HCT116 (cell line): ENCODE data around the gene HMGB1. TPM values are rescaled to one million over a fixed set of nuclear protein-coding genes. Genes with fewer than 3 reads are reported as not detected.

Source experiments
- ATAC-seq: fragments of 200-7000 bp; cut with Tn5 transposase; 2 replicates; pipeline ENCODE4 v1.9.1; 2020; ENCODE audit warnings: mild to moderate bottlenecking, moderate library complexity
- BruUV-seq: library from RNA; stranded (reverse); fragments of 400-500 nt; replicated peaks from 2 replicates; lab custom pipeline; 2021; lab: Mats Ljungman, UMichigan
- CTCF ChIA-PET: fragments of 300-600 bp; sonication (Branson Sonifier 250); formaldehyde crosslinking; loops from one replicate; lab custom pipeline; 2021; ENCODE audit warnings: antibody characterized with exemption; lab: Charles Lee
- POLR2A ChIA-PET: fragments of 300-600, 350-600 bp; sonication (Branson Sonifier 250); formaldehyde crosslinking; loops from one replicate; lab custom pipeline; 2021; ENCODE audit warnings: antibody characterized with exemption; lab: Charles Lee
- RAD21 ChIA-PET, 2 experiments: fragments of 300-600 bp; sonication (Branson Sonifier 250); formaldehyde crosslinking; loops; one replicate each; lab custom pipeline; 2023; ENCODE audit warnings: low total read pairs in 2 of 2; ENCODE audit not compliant: uncharacterized antibody in 2 of 2, unreplicated experiment in 2 of 2, low non-redundant PET in 1 of 2; lab: Charles Lee
- DNase-seq: peaks from one replicate; pipeline ENCODE4 v3.0.0-alpha.2; 2010; ENCODE audit warnings: low read depth, low spot score
- H2AFZ ChIP-seq: fragments of 200-600 bp; shearing (Covaris generic), sonication (generic); 2 replicates; pipeline ENCODE4 v1.6.1; 2017; ENCODE audit warnings: low read depth, mixed run types, mixed read lengths, antibody characterized with exemption, low read length; ENCODE audit not compliant: poor library complexity, severe bottlenecking
- H3K27ac ChIP-seq: 2 replicates; pipeline ENCODE4 v1.5.1; 2012; ENCODE audit warnings: low read depth, low read length
- H3K27me3 ChIP-seq: fragments of 200-600 bp; sonication (generic); 2 replicates; pipeline ENCODE4 v1.6.1; 2016; ENCODE audit warnings: mixed run types, low read length, mixed read lengths; ENCODE audit not compliant: insufficient read depth
- H3K36me3 ChIP-seq, 2 experiments: fragments of 200-500 bp in 1 of 2; fragments of 200-600 bp in 1 of 2; sonication (Bioruptor generic) in 1 of 2; sonication (generic) in 1 of 2; 2 replicates each; pipeline versions ENCODE4 v1.5.1 to v1.6.1; 2014 to 2016; ENCODE audit warnings: low read length in 2 of 2, inconsistent platforms in 1 of 2, mixed read lengths in 1 of 2, mixed run types in 1 of 2; ENCODE audit not compliant: insufficient read depth in 2 of 2, control insufficient read depth in 1 of 2
- H3K4me1 ChIP-seq, 2 experiments: fragments of 200-600 bp in 1 of 2; sonication (generic) in 1 of 2; 2 replicates each; pipeline versions ENCODE4 v1.5.1 to v1.6.1; 2012 to 2017; ENCODE audit warnings: low read length in 2 of 2, inconsistent platforms in 1 of 2, mild to moderate bottlenecking in 1 of 2, mixed read lengths in 1 of 2, mixed run types in 1 of 2, moderate library complexity in 1 of 2; ENCODE audit not compliant: insufficient read depth in 2 of 2, control insufficient read depth in 1 of 2
- H3K4me2 ChIP-seq: fragments of 200-600 bp; sonication (generic); 2 replicates; pipeline ENCODE4 v1.6.1; 2017; ENCODE audit warnings: mixed run types, low read length, mixed read lengths
- H3K4me3 ChIP-seq, 2 experiments: fragments of 200-600 bp in 1 of 2; sonication (generic) in 1 of 2; replicated peaks in 1 of 2; 2 replicates each; pipeline ENCODE4 v1.5.1; 2011 to 2016; ENCODE audit warnings: low read length in 2 of 2, control low read depth in 1 of 2, low read depth in 1 of 2, mild to moderate bottlenecking in 1 of 2, mixed read lengths in 1 of 2, mixed run types in 1 of 2
- H3K79me2 ChIP-seq: fragments of 200-600 bp; sonication (generic); 2 replicates; pipeline ENCODE4 v1.6.1; 2017; ENCODE audit warnings: mild to moderate bottlenecking, mixed run types, low read length, moderate library complexity, mixed read lengths; ENCODE audit not compliant: insufficient read depth
- H3K9ac ChIP-seq: fragments of 200-600 bp; sonication (generic); 2 replicates; pipeline ENCODE4 v1.6.1; 2016; ENCODE audit warnings: low read length, mixed read lengths
- H3K9me2 ChIP-seq: fragments of 200-600 bp; sonication (generic), shearing (Covaris generic); 2 replicates; pipeline ENCODE4 v1.6.1; 2017; ENCODE audit warnings: mixed run types, mild to moderate bottlenecking, moderate library complexity; ENCODE audit not compliant: insufficient read depth
- H3K9me3 ChIP-seq, 2 experiments: fragments of 200-500 bp in 1 of 2; fragments of 200-600 bp in 1 of 2; sonication (Bioruptor generic) in 1 of 2; sonication (generic) in 1 of 2; 2 replicates each; pipeline ENCODE4 v1.6.1; 2014 to 2017; ENCODE audit warnings: low read length in 2 of 2, mixed read lengths in 2 of 2, inconsistent platforms in 1 of 2, low read depth in 1 of 2, mild to moderate bottlenecking in 1 of 2, mixed run types in 1 of 2, moderate library complexity in 1 of 2; ENCODE audit not compliant: control insufficient read depth in 1 of 2, insufficient read depth in 1 of 2
- H4K20me1 ChIP-seq: fragments of 200-600 bp; sonication (generic), shearing (Covaris generic); 2 replicates; pipeline ENCODE4 v1.6.1; 2017; ENCODE audit warnings: mixed run types, mild to moderate bottlenecking, moderate library complexity; ENCODE audit not compliant: insufficient read depth
- ATF3 ChIP-seq: IDR thresholded peaks from 2 replicates; pipeline ENCODE4 v1.6.1; 2012
- EZH2 ChIP-seq: fragments of 200-600 bp; sonication (generic); IDR thresholded peaks from 2 replicates; pipeline ENCODE4 v1.6.1; 2017; ENCODE audit warnings: antibody characterized with exemption, mixed run types
- EZH2phosphoT487 ChIP-seq: fragments of 200-600 bp; IDR thresholded peaks from 2 replicates; pipeline ENCODE4 v1.6.1; 2018; ENCODE audit warnings: antibody characterized with exemption, borderline replicate concordance
- FOSL1 ChIP-seq: IDR thresholded peaks from 2 replicates; pipeline ENCODE4 v1.6.1; 2012; ENCODE audit warnings: low read depth
- POLR2AphosphoS5 ChIP-seq: IDR thresholded peaks from 2 replicates; pipeline ENCODE4 v1.6.1; 2011; ENCODE audit warnings: mild to moderate bottlenecking, low read depth, low read length, moderate library complexity
- RAD21 ChIP-seq: IDR thresholded peaks from 2 replicates; pipeline ENCODE4 v1.6.1; 2012; ENCODE audit warnings: low read depth, mild to moderate bottlenecking
- SIN3A ChIP-seq: IDR thresholded peaks from 2 replicates; pipeline ENCODE4 v1.6.1; 2012; ENCODE audit warnings: low read depth
- YY1 ChIP-seq: IDR thresholded peaks from 2 replicates; pipeline ENCODE4 v1.6.1; 2011; ENCODE audit warnings: low read length, low read depth, moderate library complexity, mild to moderate bottlenecking; ENCODE audit not compliant: insufficient replicate concordance; ENCODE audit errors: extremely low read depth
- ZFX ChIP-seq: fragments of 450-650 bp; IDR thresholded peaks from 2 replicates; pipeline ENCODE4 v1.6.1; 2017
- intact Hi-C: fragments of 100-400 bp; cut with micrococcal nuclease; formaldehyde crosslinking; loops from 2 replicates; pipeline ENCODE4 v1.10.0; 2022
- total RNA-seq: library from RNA; stranded (reverse); gene quantifications from one replicate; pipeline ENCODE4 v1.2.1, GENCODE V29; 2021; ENCODE audit not compliant: unreplicated experiment
- TF ChIP-seq, protein P1 (sequence below): IDR thresholded peaks from 2 replicates; pipeline ENCODE4 v1.6.1; 2011; ENCODE audit warnings: mild to moderate bottlenecking, low read length, moderate library complexity; ENCODE audit not compliant: insufficient replicate concordance; ENCODE audit errors: extremely low read depth

HMGB1 gene
- total RNA-seq, 1 experiment from 2014 or later, result 678 TPM

DNA sequence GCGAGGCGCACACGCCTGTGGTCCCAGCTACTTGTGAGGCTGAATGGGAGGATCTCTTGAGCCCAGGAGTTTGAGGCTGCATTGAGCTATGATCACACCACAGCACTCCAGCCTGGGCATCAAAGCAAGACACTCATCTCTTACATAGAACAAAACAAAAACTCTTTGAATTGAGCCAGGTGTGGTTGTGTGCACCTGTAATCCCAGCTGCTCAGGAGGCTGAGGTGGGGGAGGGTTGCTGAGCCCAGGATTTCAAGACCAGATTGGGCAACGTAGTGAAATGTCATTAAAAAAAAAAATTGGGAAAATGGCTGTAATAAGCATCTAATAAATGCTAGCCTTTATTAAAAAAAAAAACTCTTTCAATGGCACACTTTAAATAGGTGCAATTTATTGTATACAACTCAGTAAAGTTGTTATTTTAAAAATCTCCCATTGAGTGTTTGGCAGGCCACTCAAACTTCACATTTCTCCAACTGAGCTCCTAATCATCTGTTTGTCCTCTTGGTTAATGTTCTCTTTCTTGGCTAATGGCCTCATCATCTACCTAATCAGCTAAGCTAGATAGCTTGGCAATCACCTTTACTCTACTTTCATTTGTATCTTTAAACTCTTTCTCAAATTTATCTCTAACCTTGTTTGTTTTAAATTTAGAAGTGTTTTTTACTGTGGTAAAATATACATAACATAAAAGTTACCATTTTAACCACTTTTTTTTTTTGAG, 28.1 kb upstream of the HMGB1 start (continued):
- TF ChIP-seq, protein P1, sequence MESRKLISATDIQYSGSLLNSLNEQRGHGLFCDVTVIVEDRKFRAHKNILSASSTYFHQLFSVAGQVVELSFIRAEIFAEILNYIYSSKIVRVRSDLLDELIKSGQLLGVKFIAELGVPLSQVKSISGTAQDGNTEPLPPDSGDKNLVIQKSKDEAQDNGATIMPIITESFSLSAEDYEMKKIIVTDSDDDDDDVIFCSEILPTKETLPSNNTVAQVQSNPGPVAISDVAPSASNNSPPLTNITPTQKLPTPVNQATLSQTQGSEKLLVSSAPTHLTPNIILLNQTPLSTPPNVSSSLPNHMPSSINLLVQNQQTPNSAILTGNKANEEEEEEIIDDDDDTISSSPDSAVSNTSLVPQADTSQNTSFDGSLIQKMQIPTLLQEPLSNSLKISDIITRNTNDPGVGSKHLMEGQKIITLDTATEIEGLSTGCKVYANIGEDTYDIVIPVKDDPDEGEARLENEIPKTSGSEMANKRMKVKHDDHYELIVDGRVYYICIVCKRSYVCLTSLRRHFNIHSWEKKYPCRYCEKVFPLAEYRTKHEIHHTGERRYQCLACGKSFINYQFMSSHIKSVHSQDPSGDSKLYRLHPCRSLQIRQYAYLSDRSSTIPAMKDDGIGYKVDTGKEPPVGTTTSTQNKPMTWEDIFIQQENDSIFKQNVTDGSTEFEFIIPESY, result no peak
- no peak for TF ChIP-seq EZH2phosphoT487
- no peak for TF ChIP-seq ZFX
- TF ChIP-seq FOSL1, result no peak
- TF ChIP-seq SIN3A, result no peak
- no peak for TF ChIP-seq YY1
- TF ChIP-seq POLR2AphosphoS5, result no peak
- TF ChIP-seq RAD21, result no peak

DNA sequence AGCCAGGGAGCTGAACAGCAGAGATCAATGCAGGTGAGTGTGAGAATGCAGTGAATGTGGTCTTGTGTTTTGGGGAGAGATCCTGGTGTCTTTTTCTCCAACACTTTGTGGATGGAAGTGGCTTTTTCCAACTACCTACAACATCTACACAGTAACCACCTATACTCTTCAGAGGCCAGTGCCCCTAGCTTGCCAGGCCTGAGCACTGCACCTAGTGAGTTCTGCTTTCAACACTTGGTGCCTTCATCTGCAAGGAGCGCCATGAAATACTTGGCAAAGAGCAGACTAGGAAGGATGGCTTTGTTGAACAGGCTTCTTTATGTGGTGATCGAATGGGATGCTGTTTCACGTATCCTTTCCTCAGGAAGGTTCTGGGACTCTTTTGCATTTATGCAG, 21.3 kb upstream of the HMGB1 start:
- no peak overlapping the region for H3K4me2 ChIP-seq
- H3K27me3 ChIP-seq, result no peaks in the 10 kb centered on the region
- peaks cover 10 to 19% of the 10 kb centered on the region in 2 experiments; a peak in 3 of 4 replicates for H3K4me1 ChIP-seq
- H3K27ac ChIP-seq, result no peak overlapping the region
- H3K9me2 ChIP-seq, result no peaks in the 10 kb centered on the region
- no TSS peak for BruUV-seq
- DNase-seq, result no peak
- H4K20me1 ChIP-seq, result no peaks in the 10 kb centered on the region
- no peak overlapping the region for H3K4me3 ChIP-seq
- no peak overlapping the region for H2AFZ ChIP-seq
- intact Hi-C loops, result no loop called here
- no peak; the same call in 1 of the 2 replicates for ATAC-seq
- no peaks in the 10 kb centered on the region for H3K36me3 ChIP-seq
- TF ChIP-seq YY1, result no peak
- TF ChIP-seq ATF3, result no peak
- TF ChIP-seq EZH2, result no peak
- no peak for TF ChIP-seq SIN3A
- POLR2A ChIA-PET, result no interaction called here
- no peaks in the 10 kb centered on the region for H3K9me3 ChIP-seq
- CTCF ChIA-PET, result no interaction called here
- no peak overlapping the region for H3K9ac ChIP-seq
- RAD21 ChIA-PET, result no interaction called here
- H3K79me2 ChIP-seq, result no peaks in the 10 kb centered on the region
